Right ventricle myocardium inferior (tissue), 1 donor: ENCODE results near the gene CCDC27. TPM values are rescaled to one million over a fixed set of nuclear protein-coding genes. Genes with fewer than 3 reads are reported as not detected.

Experiments used
- ATAC-seq: fragments of 200-7000 bp; cut with Tn5 transposase; one replicate; pipeline ENCODE4 v1.9.1; 2020; ENCODE audit warnings: mild to moderate bottlenecking, moderate library complexity
- DNase-seq: peaks from one replicate; pipeline ENCODE4 v3.0.0; 2021; ENCODE audit errors: missing footprints
- intact Hi-C: fragments of 100-400 bp; cut with DNase I; formaldehyde crosslinking; loops from one replicate; pipeline ENCODE4 v1.11.0; 2022
- long read RNA-seq: library from polyadenylated mRNA; unstranded; transcript quantifications from one replicate; pipeline ENCODE4 v2.0.0, GENCODE V29; 2021
- total RNA-seq: library from RNA; stranded (reverse); fragmentation: NEBNext Ultra II Directional; extraction: Animal tissue kit (Norgen Biotek cat#: 25700); gene quantifications from one replicate; pipeline ENCODE4 v1.2.1, GENCODE V29; 2021
- donor health status: DM: no; HTN: yes; CAD: no; lungs with severe emphysema.

CCDC27 gene
- not detected for total RNA-seq
- long read RNA-seq: 0 reads

DNA sequence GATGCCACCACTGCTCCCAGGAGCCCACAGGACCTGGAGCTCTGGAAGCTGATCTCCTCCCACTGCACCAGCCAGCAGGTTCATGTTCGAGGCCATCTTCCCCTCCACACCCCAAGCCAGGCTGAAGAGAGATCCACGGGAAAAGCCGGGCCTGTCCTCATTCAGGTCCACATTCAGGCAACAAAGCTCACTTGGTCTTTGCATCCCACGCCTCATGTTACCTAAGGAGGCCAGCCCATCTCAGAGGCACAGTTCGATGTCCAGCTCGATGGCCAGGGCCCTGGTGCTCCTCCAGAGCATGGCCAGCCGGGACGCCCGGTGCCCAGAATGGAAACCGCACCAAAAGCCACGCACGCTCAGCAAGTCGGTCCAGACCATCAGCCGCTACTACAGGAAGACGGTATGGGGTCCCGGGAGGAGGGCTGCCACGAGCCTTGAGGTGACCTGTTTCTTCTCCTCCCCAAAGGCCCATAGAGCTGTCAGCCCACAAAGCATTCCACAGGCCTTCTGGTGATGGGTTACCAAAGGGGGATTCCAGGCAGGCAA is at the start of gene CCDC27:
Gene CCDC27 (plus strand): TSS at position 51 of the 546 bp plus-strand sequence. CDS start 32 bp downstream, at position 83.
- DNase-seq (no peak), ATAC-seq (peak; percentile 7)
- intact Hi-C loops: no loop called here

DNA sequence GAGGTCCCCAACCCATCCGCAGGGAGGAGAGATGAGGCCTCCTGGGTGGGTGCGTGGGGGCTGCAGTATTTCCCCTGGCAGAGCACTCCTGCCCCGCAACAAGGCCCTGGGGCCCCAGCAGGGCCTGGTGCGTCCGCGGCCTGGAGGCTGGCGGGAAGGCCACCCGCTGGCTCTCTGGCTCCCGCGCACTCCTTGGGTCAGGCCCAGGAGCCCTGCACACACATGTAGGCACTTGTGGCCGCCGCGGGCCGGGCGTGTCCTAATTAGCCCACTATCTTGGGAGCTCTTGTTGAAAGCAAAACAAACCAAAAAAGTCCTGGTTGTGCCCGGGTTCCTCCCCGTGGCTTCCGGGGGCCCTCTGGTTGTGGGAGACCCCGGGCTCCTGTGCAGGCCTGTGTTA is 49.7 kb upstream of the CCDC27 start:
- intact Hi-C loops: no loop called here
- ATAC-seq (no peak), DNase-seq (no peak)

DNA sequence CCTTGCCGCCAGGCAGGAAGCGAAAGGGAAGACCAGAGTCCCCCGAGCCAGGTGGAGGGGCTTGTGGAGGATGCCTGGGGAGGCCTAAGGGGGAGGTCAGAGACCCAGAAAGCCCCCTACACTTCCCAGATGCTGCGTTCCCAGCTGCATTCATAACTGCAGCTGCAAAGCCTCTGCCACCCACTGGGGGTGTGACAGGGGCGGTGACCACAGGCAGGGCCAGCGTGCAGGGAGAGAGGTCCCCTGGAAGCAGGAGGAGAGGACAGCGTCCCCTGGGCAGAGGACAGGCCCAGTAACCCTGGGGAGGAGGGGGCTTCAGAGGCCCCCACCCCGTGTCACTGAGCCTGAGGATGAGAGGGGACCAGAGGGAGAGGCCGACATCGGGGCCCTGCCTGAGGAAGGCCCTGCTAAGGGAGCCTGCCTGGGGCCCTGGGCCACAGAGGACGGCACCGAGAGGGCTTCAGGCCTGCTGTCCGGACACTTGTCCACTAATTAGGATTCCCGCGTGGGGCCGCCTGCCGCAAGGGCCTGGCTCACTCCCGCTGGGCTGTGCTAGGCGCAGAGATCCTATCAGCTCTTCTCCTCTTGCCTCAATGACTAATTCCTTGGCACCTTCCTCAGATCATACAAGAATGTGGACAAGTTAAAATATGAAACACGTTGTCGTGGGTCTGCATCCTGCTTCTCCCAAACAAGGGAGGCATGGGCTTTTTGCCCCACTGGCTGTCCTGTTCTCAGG is 49.1 kb upstream of the CCDC27 start:
- DNase-seq (no peak), ATAC-seq (no peak)
- intact Hi-C loops: no loop called here

GRCh38 chr1:3703786-3704371 is 48.4 kb upstream of the CCDC27 start:
- ATAC-seq (no peak), DNase-seq (no peak)
- intact Hi-C loops: no loop called here

- DNase-seq: no peak
- intact Hi-C loops: no loop called here
- ATAC-seq: no peak
These were observed 46.8 kb upstream of the CCDC27 start for GRCh38 chr1:3705341-3705950.

DNA sequence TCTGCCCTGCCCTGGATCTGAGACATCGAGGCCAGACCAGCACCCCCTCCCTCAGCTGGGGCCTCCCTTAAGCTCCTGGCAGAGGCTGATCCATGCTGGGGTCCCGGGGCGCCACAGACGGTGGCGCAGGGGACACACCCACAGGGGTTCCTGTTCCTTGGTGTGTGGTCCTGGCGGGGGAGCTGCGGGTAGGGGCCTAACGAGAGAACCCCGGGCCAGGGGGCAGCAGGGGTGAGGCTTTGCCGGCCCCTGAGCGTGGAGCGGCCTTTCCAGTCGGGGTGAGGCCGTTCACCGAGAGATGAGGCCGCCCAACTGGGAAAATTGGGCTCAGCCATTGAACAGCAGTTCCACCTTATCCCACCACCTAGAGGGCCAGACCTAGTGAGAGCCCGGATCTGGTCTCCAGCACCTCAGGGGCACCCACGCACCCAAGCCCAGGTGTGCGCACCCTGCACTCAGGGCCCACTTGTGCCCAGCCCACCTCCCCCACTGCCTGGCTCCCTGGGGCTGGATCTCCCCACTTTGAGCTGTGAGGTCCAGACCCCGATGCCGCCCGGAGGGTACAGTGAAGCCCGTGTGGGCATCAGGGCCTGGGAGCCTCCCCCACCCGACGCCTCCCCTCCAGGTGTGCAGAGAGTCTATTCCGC is 45.5 kb upstream of the CCDC27 start:
- no peak for ATAC-seq
- intact Hi-C loops: no loop called here
- no peak for DNase-seq

DNA sequence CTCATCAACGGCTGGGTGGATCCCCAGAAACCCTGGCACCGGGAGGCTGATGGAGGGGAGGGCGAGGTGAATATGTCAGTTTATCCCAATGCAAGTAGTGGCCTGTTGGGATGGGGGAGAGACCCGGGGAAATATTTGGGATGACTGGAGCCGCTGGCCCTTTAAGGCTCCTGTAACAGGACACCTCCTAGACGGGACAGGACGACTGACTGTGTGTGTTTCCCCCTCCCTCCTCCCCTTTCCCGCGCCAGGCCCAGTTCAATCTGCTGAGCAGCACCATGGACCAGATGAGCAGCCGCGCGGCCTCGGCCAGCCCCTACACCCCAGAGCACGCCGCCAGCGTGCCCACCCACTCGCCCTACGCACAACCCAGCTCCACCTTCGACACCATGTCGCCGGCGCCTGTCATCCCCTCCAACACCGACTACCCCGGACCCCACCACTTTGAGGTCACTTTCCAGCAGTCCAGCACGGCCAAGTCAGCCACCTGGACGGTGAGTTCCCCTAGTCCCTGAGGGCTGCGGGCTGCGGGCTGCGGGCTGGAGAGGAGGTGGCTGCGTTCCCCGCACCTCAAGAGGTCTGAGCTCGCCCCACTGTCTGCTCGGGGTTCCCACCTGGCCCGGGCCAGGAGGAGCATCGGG is 44.8 kb upstream of the CCDC27 start:
- DNase-seq (no peak), ATAC-seq (no peak)
- intact Hi-C loops: no loop called here

DNA sequence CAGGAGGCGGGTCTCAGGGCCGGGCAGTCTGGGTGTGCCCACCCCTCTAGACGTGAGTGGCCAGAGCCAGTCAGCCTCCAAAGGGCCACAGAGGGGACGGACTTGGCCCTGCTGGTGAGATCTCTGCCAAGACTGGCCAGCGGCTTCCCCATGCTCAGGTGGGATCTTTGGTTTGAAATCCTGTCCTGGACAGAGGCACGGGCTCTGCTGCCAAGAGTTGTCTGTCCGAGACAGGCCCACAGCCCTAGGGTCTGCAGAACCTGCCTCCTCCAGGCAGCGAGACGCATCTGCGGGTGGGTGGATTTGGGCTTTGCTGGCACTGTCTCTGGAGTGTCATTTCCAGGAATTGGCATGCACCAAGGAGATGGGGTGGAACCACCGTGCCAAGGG is 44.3 kb upstream of the CCDC27 start:
- no peak for ATAC-seq
- intact Hi-C loops: no loop called here
- no peak for DNase-seq

- intact Hi-C loops: no loop called here
- DNase-seq: no peak
- ATAC-seq: no peak
These were observed 43.5 kb upstream of the CCDC27 start for GRCh38 chr1:3708791-3709190.

DNA sequence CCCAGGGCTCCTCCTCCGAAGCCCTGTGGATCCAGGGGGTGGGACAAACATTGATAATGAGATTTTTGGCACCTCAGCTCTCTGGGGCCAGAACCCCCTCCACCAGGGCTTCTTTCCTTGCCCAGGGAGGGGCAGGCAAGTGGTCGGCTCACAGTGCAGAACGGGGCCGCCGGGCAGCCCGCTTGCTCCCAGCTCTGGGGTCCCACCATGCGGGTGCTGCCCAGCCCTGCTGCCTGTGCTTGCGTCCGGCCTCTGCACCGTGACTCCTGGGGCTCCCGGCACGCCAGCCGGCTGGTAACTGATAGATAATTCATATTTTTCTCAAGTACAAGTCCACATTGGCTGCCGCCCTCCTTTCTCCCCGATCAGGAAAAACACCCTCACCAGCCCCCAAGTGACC is 42.0 kb upstream of the CCDC27 start:
- DNase-seq (no peak), ATAC-seq (no peak)
- intact Hi-C loops: no loop called here

- intact Hi-C loops: no loop called here
- ATAC-seq (no peak), DNase-seq (no peak)
These were observed 40.9 kb upstream of the CCDC27 start for GRCh38 chr1:3711381-3711779.

DNA sequence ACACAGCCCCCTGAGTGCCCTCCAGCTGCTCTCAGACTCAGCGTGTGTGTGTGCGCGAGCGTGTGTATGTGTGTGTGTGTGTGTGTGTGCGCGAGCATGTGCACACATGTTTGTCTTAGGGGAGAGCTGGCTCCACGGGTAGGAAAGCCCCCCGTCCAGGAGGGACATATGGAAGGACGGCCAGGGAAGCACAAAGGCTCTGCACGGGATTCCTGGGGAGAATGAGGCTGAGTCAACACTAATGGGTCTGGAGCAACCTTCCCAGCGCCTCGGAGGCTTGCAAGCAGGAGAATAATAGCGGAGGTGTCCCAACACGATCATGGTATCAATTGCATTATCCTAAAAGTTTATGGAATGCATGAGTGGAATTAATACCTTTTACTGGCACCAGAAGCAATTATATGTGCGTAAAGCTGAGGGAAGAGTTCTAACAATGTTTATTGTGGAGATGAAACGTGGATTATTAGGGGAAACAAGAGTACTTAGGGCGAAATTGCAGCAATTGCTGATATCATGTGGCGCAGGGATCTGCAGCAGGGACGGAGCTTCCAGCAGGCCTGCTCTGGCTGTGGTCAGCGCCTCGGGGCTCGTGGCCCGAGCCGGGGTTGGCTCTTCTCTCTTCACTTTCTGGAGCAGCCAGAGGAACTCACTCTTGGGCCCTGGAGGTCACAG is 40.3 kb upstream of the CCDC27 start:
- DNase-seq: no peak
- ATAC-seq: no peak
- intact Hi-C loops: no loop called here

DNA sequence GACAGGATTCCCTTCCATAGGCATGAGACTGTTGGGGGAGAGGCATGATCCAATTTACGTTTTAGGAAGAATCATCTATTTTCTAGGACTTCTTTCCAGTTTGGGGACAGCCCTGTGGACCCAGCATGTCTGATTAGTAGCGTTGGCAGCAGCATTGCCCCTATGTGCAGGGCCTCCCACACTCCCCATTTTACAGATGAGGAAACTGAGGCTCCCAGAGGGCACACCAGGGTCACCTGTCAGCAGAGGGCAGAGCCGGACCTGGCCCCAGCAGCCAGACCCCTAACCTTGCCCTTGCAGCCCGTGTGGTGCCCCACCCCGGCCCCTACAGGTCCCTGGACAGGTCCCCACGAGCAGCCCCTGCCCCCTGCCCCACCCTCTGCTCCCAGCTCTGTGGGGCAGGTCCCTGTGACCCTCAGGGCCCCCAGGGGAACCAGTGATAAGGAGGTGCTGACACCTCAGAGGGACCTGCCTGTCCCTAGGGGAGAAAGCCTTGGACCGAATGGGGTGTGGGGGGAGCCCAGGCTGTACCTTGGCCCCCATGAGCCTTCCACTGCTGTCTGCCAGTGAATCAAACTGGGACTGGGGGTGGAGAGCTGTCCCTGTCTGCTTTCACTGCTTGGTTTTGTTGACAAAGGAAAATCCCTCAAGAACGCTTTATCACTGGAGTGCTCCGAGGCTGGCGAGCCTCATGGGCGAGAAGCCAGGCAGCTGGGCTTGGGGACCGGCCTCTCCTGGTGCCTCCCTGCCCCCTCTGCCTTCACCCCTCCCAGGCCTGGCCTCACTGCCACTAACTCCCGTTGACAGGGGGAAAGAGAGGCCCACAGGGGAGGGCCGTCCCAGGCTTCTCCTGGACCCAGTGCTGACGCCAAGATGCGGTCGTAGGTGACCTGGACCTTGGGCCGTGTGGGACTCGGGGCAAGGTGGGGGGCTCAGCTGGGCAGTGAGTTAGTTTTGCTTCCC is 39.4 kb upstream of the CCDC27 start:
- intact Hi-C loops: no loop called here
- ATAC-seq: peak; percentile 91
- DNase-seq: peak; percentile 81

DNA sequence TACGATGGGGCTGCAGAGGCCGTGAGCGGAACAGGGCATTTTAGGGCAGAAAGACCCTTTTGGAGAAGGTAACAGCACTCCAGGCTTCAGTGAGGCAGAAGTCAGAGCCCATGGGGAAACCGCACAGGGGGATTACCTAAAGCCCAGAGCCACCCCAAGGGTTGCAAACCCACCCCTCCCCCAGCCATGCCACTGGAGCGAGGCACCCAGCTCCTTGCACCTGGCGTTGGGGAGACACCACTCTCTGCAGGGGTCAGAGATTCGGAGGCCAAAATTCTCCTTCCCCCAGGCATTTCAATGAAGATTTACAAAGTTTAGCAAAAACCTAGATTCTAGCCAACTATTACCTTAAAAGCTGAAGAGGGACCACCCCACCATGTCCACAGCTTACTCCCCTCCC is 38.4 kb upstream of the CCDC27 start:
- ATAC-seq (no peak), DNase-seq (no peak)
- intact Hi-C loops: no loop called here

DNA sequence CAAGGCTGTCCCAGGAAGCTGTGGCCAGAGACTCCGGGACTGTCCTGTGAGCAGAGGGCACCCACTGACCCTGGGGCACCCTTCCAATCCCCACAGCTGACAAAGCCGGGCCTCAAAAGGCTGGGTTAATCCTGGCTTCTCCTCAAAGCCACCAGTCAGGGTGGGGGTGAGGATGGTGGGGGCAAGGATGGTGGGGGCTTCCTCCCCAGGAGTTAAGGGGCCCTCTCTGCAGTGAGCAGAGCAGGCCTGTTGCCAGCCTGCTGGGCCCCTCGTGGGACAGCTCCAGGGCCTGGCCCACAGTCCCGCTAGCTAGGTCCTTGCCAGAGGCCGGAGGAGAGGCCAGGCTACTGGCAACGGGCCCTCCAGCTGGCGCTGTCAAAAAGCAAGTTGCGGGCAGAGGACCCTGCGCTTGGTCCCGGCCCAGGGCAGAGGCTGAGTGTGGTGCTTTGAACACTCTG is 37.9 kb upstream of the CCDC27 start:
- DNase-seq: no peak
- ATAC-seq: peak; percentile 55
- intact Hi-C loops: no loop called here

DNA sequence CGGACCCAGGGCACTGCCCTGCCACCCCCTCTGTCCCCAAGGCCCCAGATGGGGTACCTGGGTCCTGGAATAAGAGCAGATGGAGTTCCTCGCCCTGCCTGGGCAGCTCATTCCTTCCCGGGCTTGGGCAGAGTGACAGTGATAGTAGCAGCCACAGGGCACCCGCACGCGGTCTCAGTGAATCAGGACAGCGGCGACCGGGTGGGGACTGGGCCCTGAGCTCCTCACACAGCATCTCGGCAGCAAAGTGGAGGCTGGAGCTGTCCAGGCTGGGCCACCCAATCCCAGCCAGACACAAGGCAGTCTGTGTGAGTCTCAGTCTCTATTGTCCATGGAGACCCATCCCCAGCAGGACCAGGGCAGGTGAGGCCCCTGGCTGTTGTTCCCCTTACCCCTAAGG is 37.4 kb upstream of the CCDC27 start:
- no peak for DNase-seq
- no peak for ATAC-seq
- intact Hi-C loops: no loop called here

DNA sequence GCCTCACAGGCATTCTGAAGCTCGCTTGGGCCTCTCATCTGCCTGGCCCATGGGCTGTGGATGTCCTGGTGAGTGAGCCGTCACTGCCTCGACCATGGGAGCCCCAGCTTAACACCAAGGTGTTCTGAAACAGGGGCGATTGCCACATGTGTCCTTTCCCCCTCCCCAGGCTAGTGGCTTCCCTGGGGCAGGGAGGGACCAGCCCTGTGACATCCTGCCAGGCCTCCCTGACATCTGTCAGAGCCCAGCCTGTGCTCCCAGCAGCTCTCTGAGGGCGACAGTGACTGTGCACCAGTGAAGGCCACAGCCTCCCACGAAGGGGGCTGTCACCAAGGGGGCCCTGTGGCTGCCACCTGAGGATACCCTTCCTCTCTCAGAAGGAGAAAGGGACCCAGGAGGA is 35.9 kb upstream of the CCDC27 start:
- intact Hi-C loops: no loop called here
- ATAC-seq (no peak), DNase-seq (no peak)
